HepG2 (cell line): ENCODE data around the gene TCF25. TPM values are rescaled to one million over a fixed set of nuclear protein-coding genes. Genes with fewer than 3 reads are reported as not detected.

Experiments
- CERS6 ChIP-seq: sonication (generic); formaldehyde crosslinking; IDR thresholded peaks from 2 replicates; pipeline ENCODE4 v1.5.0; 2020; ENCODE audit warnings: missing genetic modification reagents
- CREBL2 ChIP-seq: sonication (generic); formaldehyde crosslinking; IDR thresholded peaks from 2 replicates; pipeline ENCODE4 v1.8.1; 2023; ENCODE audit warnings: missing genetic modification reagents, mild to moderate bottlenecking, borderline replicate concordance
- GRHL1 ChIP-seq: sonication (generic); formaldehyde crosslinking; conservative IDR thresholded peaks from 2 replicates; pipeline ENCODE4 v1.8.0; 2022; ENCODE audit warnings: missing genetic modification reagents
- HIC2 ChIP-seq: sonication (generic); formaldehyde crosslinking; IDR thresholded peaks from 2 replicates; pipeline ENCODE4 v1.9.0; 2022; ENCODE audit warnings: low read depth, missing genetic modification reagents
- HNF1B ChIP-seq: sonication (generic); formaldehyde crosslinking; IDR thresholded peaks from 2 replicates; pipeline ENCODE4 v1.5.1; 2020; ENCODE audit warnings: mild to moderate bottlenecking, moderate library complexity, missing genetic modification reagents
- HNRNPH1 ChIP-seq: fragments of 200-400 bp; formaldehyde crosslinking; optimal IDR thresholded peaks from 2 replicates; pipeline ENCODE3; 2017; ENCODE audit warnings: mild to moderate bottlenecking, low read depth, low read length
- KLF9 ChIP-seq: IDR thresholded peaks from 2 replicates; pipeline ENCODE4 v1.6.1; 2016; ENCODE audit warnings: low read depth
- PAF1 ChIP-seq: IDR thresholded peaks from 2 replicates; pipeline ENCODE4 v1.6.1; 2016; ENCODE audit warnings: missing genetic modification reagents, missing compliant biosample characterization
- PTBP1 ChIP-seq: fragments of 200-400 bp; formaldehyde crosslinking; IDR thresholded peaks from 2 replicates; pipeline ENCODE4 v1.6.1; 2018; ENCODE audit warnings: low read length, low read depth; ENCODE audit not compliant: poor library complexity, severe bottlenecking
- STAT5B ChIP-seq: sonication (generic); formaldehyde crosslinking; IDR thresholded peaks from 2 replicates; pipeline ENCODE4 v1.4.0; 2020; ENCODE audit warnings: missing genetic modification reagents
- TEF ChIP-seq: sonication (generic); formaldehyde crosslinking; IDR thresholded peaks from 2 replicates; pipeline ENCODE4 v1.5.0; 2020; ENCODE audit warnings: missing genetic modification reagents
- U2AF1 ChIP-seq: fragments of 200-400 bp; formaldehyde crosslinking; optimal IDR thresholded peaks from 2 replicates; pipeline ENCODE3; 2017; ENCODE audit warnings: mild to moderate bottlenecking, low read depth, low read length
- XRCC5 ChIP-seq: fragments of 200-400 bp; formaldehyde crosslinking; optimal IDR thresholded peaks from 2 replicates; pipeline ENCODE3; 2017; ENCODE audit warnings: mild to moderate bottlenecking, low read length
- YY1 ChIP-seq: IDR thresholded peaks from 2 replicates; pipeline ENCODE4 v1.6.1; 2011; ENCODE audit warnings: low read length, low read depth, moderate library complexity, mild to moderate bottlenecking; ENCODE audit not compliant: insufficient read depth, insufficient replicate concordance
- ZBTB3 ChIP-seq: sonication (generic); formaldehyde crosslinking; IDR thresholded peaks from 2 replicates; pipeline ENCODE4 v1.4.0; 2020; ENCODE audit warnings: low read depth, mild to moderate bottlenecking, moderate library complexity, missing genetic modification reagents, borderline replicate concordance
- ZFP1 ChIP-seq: IDR thresholded peaks from 2 replicates; pipeline ENCODE4 v1.6.1; 2016
- ZNF205 ChIP-seq: IDR thresholded peaks from 2 replicates; pipeline ENCODE4 v1.6.1; 2018; ENCODE audit warnings: missing biosample characterization, missing genetic modification reagents
- ZNF800 ChIP-seq: sonication (generic); formaldehyde crosslinking; IDR thresholded peaks from 2 replicates; pipeline ENCODE4 v1.4.0; 2020; ENCODE audit warnings: missing genetic modification reagents
- ZNF878 ChIP-seq: sonication (generic); formaldehyde crosslinking; IDR thresholded peaks from 2 replicates; pipeline ENCODE4 v1.8.1; 2023; ENCODE audit warnings: mild to moderate bottlenecking, missing genetic modification reagents, moderate library complexity
- polyA plus RNA-seq, 8 experiments: library from polyadenylated mRNA; depleted of rRNA in 3 of 8; stranded (reverse) in 7 of 8; unstranded in 1 of 8; fragments of >200 nt; fragmentation: Illumina TruSeq in 4 of 8; extraction: Trizol in 4 of 8; gene quantifications; 2 replicates each; pipeline versions ENCODE4 v1.2.1 to v1.2.3, GENCODE V29; 2011 to 2016; ENCODE audit warnings: low read depth in 4 of 8, missing spikeins in 1 of 8, mixed read lengths in 1 of 8; ENCODE audit not compliant: insufficient read depth in 1 of 8
- total RNA-seq, 5 experiments: library from RNA; depleted of rRNA; stranded (reverse); fragments of >200 nt; fragmentation: Illumina TruSeq; extraction: Trizol; gene quantifications; 2 replicates each; pipeline ENCODE4 v1.2.3, GENCODE V29; 2016; ENCODE audit warnings: low read depth in 1 of 5

Gene TCF25
- total and polyA plus RNA-seq, 2 of the 13 experiments (the other 11 are each of a cell fraction or from before 2014, with no cell fraction given): 138 to 206 TPM

GRCh38 chr16:89915303-89916232, 42.2 kb downstream of the TCF25 start (continued):
- TF ChIP-seq TEF (peak; percentile 52; the same call in 1 of the 2 replicates), PTBP1 (peak; percentile 42), ZNF878 (no peak), CERS6 (peak; percentile 77; the same call in 1 of the 2 replicates), ZBTB3 (CRISPR knock-in tag) (peak; percentile 82; the same call in 1 of the 2 replicates), STAT5B (CRISPR knock-in tag) (peak; percentile 92; the same call in 1 of the 2 replicates), HIC2 (CRISPR knock-in tag) (peak; percentile 97), GRHL1 (no peak), HNRNPH1 (peak; percentile 20), ZNF205 (CRISPR knock-in tag) (no peak), HNF1B (CRISPR knock-in tag) (peak; percentile 12; the same call in 1 of the 2 replicates), KLF9 (CRISPR knock-in tag) (no peak), XRCC5 (peak; percentile 88), ZNF800 (CRISPR knock-in tag) (peak; percentile 92), PAF1 (CRISPR knock-in tag) (peak; percentile 69; the same call in 1 of the 2 replicates), CREBL2 (peak; percentile 91), YY1 (no peak), U2AF1 (peak; percentile 70), ZFP1 (CRISPR knock-in tag) (no peak)
